Brain microvascular endothelial cell (primary cell): Measurements from ENCODE around the gene AKAP8L.

Experiments used
- DNase-seq: peaks from one replicate; pipeline ENCODE4 v3.0.0-alpha.2; 2020
- H3K27ac ChIP-seq: fragments of 250-450 bp; sonication (Bioruptor Pico); 2 replicates; pipeline ENCODE4 v1.5.1; 2020; ENCODE audit warnings: mild to moderate bottlenecking, moderate library complexity
- H3K27me3 ChIP-seq: fragments of 250-450 bp; sonication (Bioruptor Pico); replicated peaks from 2 replicates; pipeline ENCODE4 v1.5.1; 2020; ENCODE audit warnings: mild to moderate bottlenecking
- H3K36me3 ChIP-seq: fragments of 250-450 bp; sonication (Bioruptor Pico); replicated peaks from 2 replicates; pipeline ENCODE4 v1.5.1; 2020; ENCODE audit warnings: mild to moderate bottlenecking
- H3K4me3 ChIP-seq: 2 replicates; pipeline ENCODE4 v1.5.1; 2011; ENCODE audit warnings: low read depth, mild to moderate bottlenecking, control low read depth, low read length, moderate library complexity
- CTCF ChIP-seq: IDR thresholded peaks from 2 replicates; pipeline ENCODE4 v1.5.1; 2011; ENCODE audit warnings: low read depth, mild to moderate bottlenecking, moderate library complexity, low read length, control low read depth, inconsistent platforms; ENCODE audit errors: missing control alignments
- in situ Hi-C: cut with HindIII; loops from 2 replicates; pipeline ENCODE4 v1.10.0; 2017; ENCODE audit warnings: low sequenced_read_pairs, low pct_ligation_motif_present

Gene AKAP8L

GRCh38 chr19:15427350-15427700, 8.5 kb upstream of the AKAP8L start:
- TF ChIP-seq CTCF: no peak
- H3K36me3 ChIP-seq: peaks cover 46% of the 10 kb centered on the region

GRCh38 chr19:15426485-15427349, 7.9 kb upstream of the AKAP8L start:
- H3K27me3 ChIP-seq: no peaks in the 10 kb centered on the region
- no peak overlapping the region for H3K27ac ChIP-seq
- peaks cover 46% of the 10 kb centered on the region for H3K36me3 ChIP-seq
- TF ChIP-seq CTCF: no peak
- H3K4me3 ChIP-seq: no peak overlapping the region
- no peak for DNase-seq
- in situ Hi-C loops: no loop called here

More at GRCh38 chr19:15427350-15427700, 8.5 kb upstream of the AKAP8L start:
- no peak for DNase-seq
- in situ Hi-C loops: no loop called here
- H3K4me3 ChIP-seq: no peak overlapping the region
- no peak overlapping the region for H3K27ac ChIP-seq
- no peaks in the 10 kb centered on the region for H3K27me3 ChIP-seq

GRCh38 chr19:15425321-15425950, 6.6 kb upstream of the AKAP8L start:
- TF ChIP-seq CTCF: no peak
- DNase-seq: no peak
- in situ Hi-C loops: no loop called here
- no peak overlapping the region for H3K4me3 ChIP-seq
- H3K36me3 ChIP-seq: peaks cover 46% of the 10 kb centered on the region
- H3K27me3 ChIP-seq: no peaks in the 10 kb centered on the region
- H3K27ac ChIP-seq: no peak overlapping the region

GRCh38 chr19:15424692-15425272, 6.0 kb upstream of the AKAP8L start:
- in situ Hi-C loops: no loop called here
- H3K36me3 ChIP-seq: peaks cover 46% of the 10 kb centered on the region
- H3K4me3 ChIP-seq: no peak overlapping the region
- no peak for DNase-seq
- H3K27ac ChIP-seq: no peak overlapping the region
- H3K27me3 ChIP-seq: no peaks in the 10 kb centered on the region
- no peak for TF ChIP-seq CTCF

GRCh38 chr19:15424121-15424520, 5.3 kb upstream of the AKAP8L start:
- Histone ChIP-seq H3K36me3 (peaks cover 46% of the 10 kb centered on the region), H3K27me3 (no peaks in the 10 kb centered on the region), H3K4me3 (no peak overlapping the region), H3K27ac (no peak overlapping the region)
- in situ Hi-C loops: no loop called here
- TF ChIP-seq CTCF: no peak
- no peak for DNase-seq
